ENCODE data around the gene PCDH8.

DNA sequence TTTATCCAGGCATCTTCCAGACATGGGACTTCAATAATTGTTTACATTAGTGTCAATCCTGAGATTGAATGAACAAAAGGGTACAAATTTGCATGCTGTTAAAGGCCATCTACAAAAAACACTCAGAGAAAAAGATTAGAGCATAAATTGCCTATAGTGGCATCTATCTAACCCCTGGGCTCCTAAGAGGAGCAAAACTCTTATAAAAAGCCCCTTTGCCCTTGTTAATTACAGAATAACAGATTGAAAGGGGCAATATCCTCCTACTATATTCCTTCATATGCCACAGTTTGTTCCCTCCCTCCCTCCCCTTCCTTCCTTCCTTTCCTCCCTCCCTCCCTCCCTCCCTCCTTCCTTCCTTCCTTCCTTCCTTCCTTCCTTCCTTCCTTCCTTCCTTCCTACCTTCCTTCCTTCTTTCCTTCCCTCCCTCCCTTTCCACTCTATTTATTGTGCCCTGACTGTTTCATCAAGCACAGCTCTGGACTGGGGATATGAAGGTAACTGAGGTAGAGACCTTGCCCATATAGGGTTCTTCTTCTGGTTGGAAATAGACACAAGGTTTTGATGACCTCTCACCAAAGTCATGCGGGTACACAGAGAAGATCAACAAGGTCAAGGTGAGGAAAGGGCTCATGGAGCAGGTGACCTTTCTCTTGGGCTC is 49.5 kb downstream of the PCDH8 start:
- TF ChIP-seq MAZ (IDR thresholded peaks at IDR 0.05; ENCODE audit: borderline replicate concordance, low read depth, low read length) (no peak), RAD21 (IDR thresholded peaks at IDR 0.05; ENCODE audit: low read length) (no peak), CHD1 (IDR thresholded peaks at IDR 0.05; ENCODE audit: low read depth, low read length) (no peak), RCOR1 (IDR thresholded peaks at IDR 0.05; ENCODE audit: insufficient replicate concordance, low read length) (no peak), SMC3 (IDR thresholded peaks at IDR 0.05; ENCODE audit: low read depth, low read length) (no peak), ELK1 (IDR thresholded peaks at IDR 0.05; ENCODE audit: borderline replicate concordance, low read depth, low read length) (no peak), CEBPB (IDR thresholded peaks at IDR 0.05; ENCODE audit: low read depth, low read length) (no peak), POLR2A (IDR thresholded peaks at IDR 0.05; ENCODE audit: low read depth, low read length) (no peak), MXI1 (IDR thresholded peaks at IDR 0.05; ENCODE audit: borderline replicate concordance, low read depth, low read length) (no peak), USF2 (IDR thresholded peaks at IDR 0.05; ENCODE audit: low read depth, low read length) (no peak), NFE2L2 (IDR thresholded peaks at IDR 0.05; ENCODE audit: low read depth, low read length) (no peak), MAFK (IDR thresholded peaks at IDR 0.05; ENCODE audit: low read depth, low read length) (no peak)
- TF ChIP-seq, protein P1, sequence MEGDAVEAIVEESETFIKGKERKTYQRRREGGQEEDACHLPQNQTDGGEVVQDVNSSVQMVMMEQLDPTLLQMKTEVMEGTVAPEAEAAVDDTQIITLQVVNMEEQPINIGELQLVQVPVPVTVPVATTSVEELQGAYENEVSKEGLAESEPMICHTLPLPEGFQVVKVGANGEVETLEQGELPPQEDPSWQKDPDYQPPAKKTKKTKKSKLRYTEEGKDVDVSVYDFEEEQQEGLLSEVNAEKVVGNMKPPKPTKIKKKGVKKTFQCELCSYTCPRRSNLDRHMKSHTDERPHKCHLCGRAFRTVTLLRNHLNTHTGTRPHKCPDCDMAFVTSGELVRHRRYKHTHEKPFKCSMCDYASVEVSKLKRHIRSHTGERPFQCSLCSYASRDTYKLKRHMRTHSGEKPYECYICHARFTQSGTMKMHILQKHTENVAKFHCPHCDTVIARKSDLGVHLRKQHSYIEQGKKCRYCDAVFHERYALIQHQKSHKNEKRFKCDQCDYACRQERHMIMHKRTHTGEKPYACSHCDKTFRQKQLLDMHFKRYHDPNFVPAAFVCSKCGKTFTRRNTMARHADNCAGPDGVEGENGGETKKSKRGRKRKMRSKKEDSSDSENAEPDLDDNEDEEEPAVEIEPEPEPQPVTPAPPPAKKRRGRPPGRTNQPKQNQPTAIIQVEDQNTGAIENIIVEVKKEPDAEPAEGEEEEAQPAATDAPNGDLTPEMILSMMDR (conservative IDR thresholded peaks at IDR 0.05; ENCODE audit: low read depth, low read length), result no peak
